Breast epithelium (tissue), 3 donors: Measurements from ENCODE around the gene MYMK.

ENCODE experiments used
- CTCF ChIP-seq, 3 donors: fragments of 450-650 bp; IDR thresholded peaks; one replicate each; pipeline ENCODE4 v1.5.1; 2016 to 2017; ENCODE audit warnings: antibody characterized with exemption in 3 of 3, mild to moderate bottlenecking in 3 of 3, moderate library complexity in 3 of 3
- POLR2A ChIP-seq: fragments of 450-650 bp; IDR thresholded peaks from one replicate; pipeline ENCODE4 v1.6.1; 2016; ENCODE audit warnings: antibody characterized with exemption, mild to moderate bottlenecking, moderate library complexity
- POLR2AphosphoS5 ChIP-seq, 3 donors: sonication (generic); formaldehyde crosslinking; IDR thresholded peaks; one replicate each; pipeline ENCODE4 v1.6.1; 2017; ENCODE audit warnings: antibody characterized with exemption in 3 of 3

GRCh38 chr9:133490865-133491655 lies 33.7 kb downstream of the MYMK start:
- TF ChIP-seq CTCF (IDR thresholded peaks at IDR 0.05) (no peak), POLR2AphosphoS5 (IDR thresholded peaks at IDR 0.05) (no peak), POLR2A (no peak)
